DMS114 treated with DMSO at 0.1 percent for 48 hours (cell line): ENCODE results near the gene MGAT5B.
"Not testable (repeated sequence)": the region's sequence is repeated elsewhere in the genome, so short reads cannot be mapped to it uniquely, and the experiment has no call there.

Experiments
- DNase-seq: peaks from one replicate; lab custom pipeline; 2025; ENCODE audit not compliant: unreplicated experiment; lab: John Stamatoyannopoulos, UW

MGAT5B gene

GRCh38 chr17:76847031-76847430, 21.2 kb upstream of the MGAT5B start:
- no peak for DNase-seq

- no peak for DNase-seq
Measured at GRCh38 chr17:76848670-76849069, 19.5 kb upstream of the MGAT5B start.

- DNase-seq, result not testable (repeated sequence)
Measured at GRCh38 chr17:76849160-76849559, 19.0 kb upstream of the MGAT5B start.

- DNase-seq, result no peak
Measured at GRCh38 chr17:76852843-76853242, 15.4 kb upstream of the MGAT5B start.

- DNase-seq, result no peak
Measured at GRCh38 chr17:76855105-76855504, 13.1 kb upstream of the MGAT5B start.

GRCh38 chr17:76862079-76862478, 6.1 kb upstream of the MGAT5B start:
- DNase-seq, result no peak

GRCh38 chr17:76862494-76862893, 5.7 kb upstream of the MGAT5B start:
- DNase-seq, result no peak

- no peak for DNase-seq
Measured at GRCh38 chr17:76864024-76864423, 4.2 kb upstream of the MGAT5B start.

- no peak for DNase-seq
Measured at GRCh38 chr17:76865174-76865573, 3.0 kb upstream of the MGAT5B start.

- no peak for DNase-seq
Measured at GRCh38 chr17:76866203-76866602, 2.0 kb upstream of the MGAT5B start.

- no peak for DNase-seq
Measured at GRCh38 chr17:76866774-76867577, 1.2 kb upstream of the MGAT5B start.

GRCh38 chr17:76867578-76868175, 527 bp upstream of the MGAT5B start:
- DNase-seq, result no peak

GRCh38 chr17:76868669-76869495, 678 bp downstream of the MGAT5B start:
- no peak for DNase-seq

GRCh38 chr17:76869496-76870376, 1.5 kb downstream of the MGAT5B start:
- no peak for DNase-seq

- no peak for DNase-seq
Measured at GRCh38 chr17:76870377-76870714, 2.1 kb downstream of the MGAT5B start.

GRCh38 chr17:76871668-76872067, 3.5 kb downstream of the MGAT5B start:
- no peak for DNase-seq

GRCh38 chr17:76872221-76872873, 4.1 kb downstream of the MGAT5B start:
- no peak for DNase-seq

- DNase-seq, result no peak
Measured at GRCh38 chr17:76872874-76873221, 4.6 kb downstream of the MGAT5B start.

- DNase-seq, result no peak
Measured at GRCh38 chr17:76873856-76874255, 5.7 kb downstream of the MGAT5B start.

- DNase-seq, result no peak
Measured at GRCh38 chr17:76877437-76877836, 9.2 kb downstream of the MGAT5B start.

- no peak for DNase-seq
Measured at GRCh38 chr17:76878568-76878967, 10.4 kb downstream of the MGAT5B start.
